SK-N-MC (cell line): ENCODE data around the gene CELSR2.

ENCODE experiments used
- DNase-seq: peaks from one replicate; pipeline ENCODE4 v3.0.0-alpha.2; 2011; ENCODE audit warnings: low read depth, low spot score
- H3K27ac ChIP-seq: fragments of 200-600 bp; sonication (generic); 2 replicates; pipeline ENCODE4 v1.5.1; 2016; ENCODE audit warnings: mixed run types
- H3K36me3 ChIP-seq: fragments of 200-600 bp; sonication (generic); 2 replicates; pipeline ENCODE4 v1.6.1; 2017; ENCODE audit warnings: antibody characterized with exemption, low read length, mixed read lengths; ENCODE audit not compliant: insufficient read depth
- H3K4me3 ChIP-seq: fragments of 200-600 bp; sonication (generic); 2 replicates; pipeline ENCODE4 v1.5.1; 2016
- H3K9ac ChIP-seq: fragments of 200-600 bp; sonication (generic); 2 replicates; pipeline ENCODE4 v1.8.0; 2017; ENCODE audit warnings: mixed run types, mixed read lengths; ENCODE audit not compliant: insufficient read length
- H3K9me3 ChIP-seq: fragments of 200-600 bp; sonication (generic); 2 replicates; pipeline ENCODE4 v1.6.1; 2017; ENCODE audit warnings: low read depth, mild to moderate bottlenecking, antibody characterized with exemption, low read length, moderate library complexity, mixed read lengths
- EZH2 ChIP-seq: fragments of 200-600 bp; sonication (generic); IDR thresholded peaks from one replicate; pipeline ENCODE4 v1.6.1; 2017; ENCODE audit warnings: antibody characterized with exemption
- FOXP2 ChIP-seq: optimal IDR thresholded peaks from 2 replicates; pipeline ENCODE3; 2011; ENCODE audit warnings: mild to moderate bottlenecking, moderate library complexity; ENCODE audit not compliant: insufficient read depth; ENCODE audit errors: extremely low read length, control extremely low read depth
- POLR2AphosphoS5 ChIP-seq: IDR thresholded peaks from 2 replicates; pipeline ENCODE4 v1.6.1; 2012; ENCODE audit warnings: mild to moderate bottlenecking, low read depth, low read length, borderline replicate concordance

CELSR2 gene

DNA sequence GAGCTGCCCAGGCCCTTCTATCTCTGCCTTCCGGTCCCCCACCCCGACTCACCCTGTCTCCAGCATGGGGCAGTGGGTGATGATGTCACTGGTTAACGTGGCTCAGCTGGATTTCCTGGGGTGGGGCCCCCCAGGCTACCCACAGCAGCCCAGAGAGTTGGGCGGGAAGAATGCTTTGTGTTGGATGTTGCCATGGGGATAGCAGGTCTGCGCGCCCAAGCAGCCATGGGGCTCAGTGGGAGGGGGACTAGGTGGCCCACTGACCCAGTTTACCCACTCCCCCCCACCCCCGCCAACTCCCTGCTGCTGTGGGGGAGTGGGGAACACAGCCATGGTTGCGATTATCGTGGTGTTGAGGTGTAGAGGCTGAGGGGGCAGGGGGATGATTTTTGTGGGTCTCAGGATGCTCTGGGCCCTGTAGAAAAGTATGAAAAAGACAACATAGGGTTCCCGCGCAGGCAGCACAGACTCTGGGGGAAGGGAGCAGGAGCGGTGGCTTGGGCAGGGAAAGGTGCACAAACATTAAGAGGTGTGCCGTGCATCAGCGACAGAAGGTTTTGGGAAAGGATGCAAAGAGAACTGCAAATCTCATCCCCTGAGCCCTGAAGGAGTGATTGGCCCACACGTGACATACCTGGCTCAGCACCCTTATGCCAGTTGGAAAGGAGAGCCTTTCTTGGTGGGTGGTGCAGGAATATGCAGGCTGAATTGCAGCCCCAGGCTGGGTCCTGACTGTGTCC, 8.5 kb downstream of the CELSR2 start:
- no peak for DNase-seq
- Histone ChIP-seq H3K36me3 (peaks cover 3% of the 10 kb centered on the region; the same call in 1 of the 2 replicates), H3K27ac (no peak overlapping the region)

DNA sequence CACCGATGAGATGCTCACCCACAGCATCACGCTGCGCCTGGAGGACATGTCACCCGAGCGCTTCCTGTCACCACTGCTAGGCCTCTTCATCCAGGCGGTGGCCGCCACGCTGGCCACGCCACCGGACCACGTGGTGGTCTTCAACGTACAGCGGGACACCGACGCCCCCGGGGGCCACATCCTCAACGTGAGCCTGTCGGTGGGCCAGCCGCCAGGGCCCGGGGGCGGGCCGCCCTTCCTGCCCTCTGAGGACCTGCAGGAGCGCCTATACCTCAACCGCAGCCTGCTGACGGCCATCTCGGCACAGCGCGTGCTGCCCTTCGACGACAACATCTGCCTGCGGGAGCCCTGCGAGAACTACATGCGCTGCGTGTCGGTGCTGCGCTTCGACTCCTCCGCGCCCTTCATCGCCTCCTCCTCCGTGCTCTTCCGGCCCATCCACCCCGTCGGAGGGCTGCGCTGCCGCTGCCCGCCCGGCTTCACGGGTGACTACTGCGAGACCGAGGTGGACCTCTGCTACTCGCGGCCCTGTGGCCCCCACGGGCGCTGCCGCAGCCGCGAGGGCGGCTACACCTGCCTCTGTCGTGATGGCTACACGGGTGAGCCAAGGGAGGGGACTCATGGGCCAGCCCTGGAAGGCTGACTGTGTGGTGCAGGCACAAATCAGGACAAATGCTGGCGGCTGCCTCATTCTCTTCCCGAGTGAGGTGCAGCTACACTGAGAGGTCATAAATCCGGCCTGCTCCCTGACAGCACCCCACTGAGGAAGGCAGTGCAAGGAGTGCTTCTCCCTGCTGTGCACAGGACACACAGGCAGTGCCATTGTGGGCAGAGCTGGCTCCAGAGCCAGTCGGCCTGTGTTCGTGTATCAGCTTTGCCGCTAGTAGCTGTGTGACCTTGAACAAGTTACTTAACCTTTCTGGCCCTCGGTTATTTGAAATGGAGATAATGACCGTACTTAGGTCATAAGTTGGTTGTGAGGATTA, 9.4 kb downstream of the CELSR2 start:
- H3K27ac ChIP-seq, result no peak overlapping the region
- no peak overlapping the region for H3K4me3 ChIP-seq
- TF ChIP-seq FOXP2 (no peak), EZH2 (no peak), POLR2AphosphoS5 (no peak)
- no peak overlapping the region for H3K9ac ChIP-seq
- H3K9me3 ChIP-seq, result no peaks in the 10 kb centered on the region
- H3K36me3 ChIP-seq, result peaks cover 3% of the 10 kb centered on the region; the same call in 1 of the 2 replicates
- DNase-seq, result no peak

More for the DNA sequence above, 8.5 kb downstream of the CELSR2 start:
- Histone ChIP-seq H3K9me3 (no peaks in the 10 kb centered on the region), H3K9ac (no peak overlapping the region), H3K4me3 (no peak overlapping the region)
- TF ChIP-seq POLR2AphosphoS5 (no peak), EZH2 (no peak), FOXP2 (no peak)

DNA sequence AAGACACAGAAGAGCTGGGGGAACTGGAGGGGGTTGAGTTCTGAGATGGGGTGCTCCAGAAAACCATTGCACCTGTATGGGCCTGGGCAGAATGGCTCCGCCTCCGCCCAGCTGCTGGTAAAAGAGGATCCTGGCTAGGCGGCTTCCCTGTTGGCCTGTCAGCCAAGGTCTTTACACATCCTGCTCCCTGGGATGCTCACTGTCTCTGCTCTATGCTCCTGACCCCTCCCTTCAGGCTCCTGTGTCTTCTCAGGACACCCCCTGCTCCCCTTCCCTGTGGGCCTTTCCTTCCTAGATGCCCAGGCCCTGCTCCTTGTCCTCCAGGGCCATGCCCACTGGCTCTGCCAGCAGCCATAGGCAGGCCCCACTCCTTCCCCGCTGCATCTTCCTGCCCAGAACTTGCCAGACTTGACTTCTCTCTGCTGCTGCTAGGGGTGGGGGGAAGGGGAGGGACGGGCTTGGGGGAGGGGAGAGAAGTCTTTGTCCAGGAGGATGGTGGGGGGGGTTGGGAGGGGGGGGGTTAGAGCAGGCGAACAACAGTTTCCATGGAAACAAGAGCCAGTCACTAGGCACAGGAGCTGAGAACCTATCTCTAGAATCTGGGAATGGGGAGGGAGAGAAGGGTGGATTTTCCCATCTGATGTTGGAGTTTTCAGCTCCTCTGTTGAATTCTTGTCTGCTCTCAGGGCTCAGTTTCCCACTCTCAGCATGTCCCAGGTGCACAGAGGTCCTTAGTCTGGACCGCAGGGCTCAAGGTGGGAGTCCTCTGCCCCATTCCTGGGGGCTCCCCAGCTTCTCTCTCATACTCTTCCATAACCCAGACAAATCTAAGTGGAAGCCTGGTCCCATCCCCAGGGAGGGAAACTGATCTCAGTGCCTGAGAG, 10.6 kb downstream of the CELSR2 start:
- TF ChIP-seq POLR2AphosphoS5 (no peak), EZH2 (no peak), FOXP2 (no peak)
- Histone ChIP-seq H3K9ac (no peak overlapping the region), H3K9me3 (no peaks in the 10 kb centered on the region), H3K36me3 (peaks cover 3% of the 10 kb centered on the region; the same call in 1 of the 2 replicates), H3K4me3 (no peak overlapping the region), H3K27ac (no peak overlapping the region)
- no peak for DNase-seq

DNA sequence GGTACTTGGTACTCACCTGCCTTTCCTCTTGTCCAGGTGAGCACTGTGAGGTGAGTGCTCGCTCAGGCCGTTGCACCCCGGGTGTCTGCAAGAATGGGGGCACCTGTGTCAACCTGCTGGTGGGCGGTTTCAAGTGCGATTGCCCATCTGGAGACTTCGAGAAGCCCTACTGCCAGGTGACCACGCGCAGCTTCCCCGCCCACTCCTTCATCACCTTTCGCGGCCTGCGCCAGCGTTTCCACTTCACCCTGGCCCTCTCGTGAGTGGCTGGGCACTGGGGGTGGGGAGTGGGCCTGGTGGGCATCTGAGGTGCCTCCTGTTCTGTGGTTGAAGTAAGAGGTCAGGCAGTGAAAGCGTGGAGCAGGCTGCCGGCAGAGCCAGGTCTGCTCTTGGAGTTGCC, 11.7 kb downstream of the CELSR2 start:
- no peak overlapping the region for H3K4me3 ChIP-seq
- no peak overlapping the region for H3K9ac ChIP-seq
- peaks cover 3% of the 10 kb centered on the region; the same call in 1 of the 2 replicates for H3K36me3 ChIP-seq
- DNase-seq, result no peak
- no peak overlapping the region for H3K27ac ChIP-seq
- TF ChIP-seq POLR2AphosphoS5, result no peak
- TF ChIP-seq FOXP2, result no peak
- H3K9me3 ChIP-seq, result no peaks in the 10 kb centered on the region

DNA sequence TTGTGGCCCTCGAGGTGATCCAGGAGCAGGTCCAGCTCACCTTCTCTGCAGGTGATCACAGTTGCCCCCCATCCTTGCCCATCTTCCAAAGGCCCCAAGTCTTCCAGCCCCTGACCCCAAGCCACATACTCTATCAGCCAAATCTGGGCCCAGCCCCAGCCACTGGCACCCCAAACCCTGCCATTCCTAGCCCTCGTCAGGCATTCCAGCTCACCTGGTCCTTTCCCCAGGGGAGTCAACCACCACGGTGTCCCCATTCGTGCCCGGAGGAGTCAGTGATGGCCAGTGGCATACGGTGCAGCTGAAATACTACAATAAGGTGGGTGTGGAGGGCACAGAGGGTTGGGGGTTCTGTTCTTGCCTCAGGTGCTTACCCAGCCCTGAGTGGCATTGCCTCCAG, 12.2 kb downstream of the CELSR2 start:
- H3K27ac ChIP-seq, result no peak overlapping the region
- H3K9ac ChIP-seq, result no peak overlapping the region
- no peak overlapping the region for H3K4me3 ChIP-seq
- H3K9me3 ChIP-seq, result no peaks in the 10 kb centered on the region
- TF ChIP-seq EZH2 (no peak), POLR2AphosphoS5 (no peak), FOXP2 (no peak)
- peaks cover 3% of the 10 kb centered on the region; the same call in 1 of the 2 replicates for H3K36me3 ChIP-seq
- no peak for DNase-seq

DNA sequence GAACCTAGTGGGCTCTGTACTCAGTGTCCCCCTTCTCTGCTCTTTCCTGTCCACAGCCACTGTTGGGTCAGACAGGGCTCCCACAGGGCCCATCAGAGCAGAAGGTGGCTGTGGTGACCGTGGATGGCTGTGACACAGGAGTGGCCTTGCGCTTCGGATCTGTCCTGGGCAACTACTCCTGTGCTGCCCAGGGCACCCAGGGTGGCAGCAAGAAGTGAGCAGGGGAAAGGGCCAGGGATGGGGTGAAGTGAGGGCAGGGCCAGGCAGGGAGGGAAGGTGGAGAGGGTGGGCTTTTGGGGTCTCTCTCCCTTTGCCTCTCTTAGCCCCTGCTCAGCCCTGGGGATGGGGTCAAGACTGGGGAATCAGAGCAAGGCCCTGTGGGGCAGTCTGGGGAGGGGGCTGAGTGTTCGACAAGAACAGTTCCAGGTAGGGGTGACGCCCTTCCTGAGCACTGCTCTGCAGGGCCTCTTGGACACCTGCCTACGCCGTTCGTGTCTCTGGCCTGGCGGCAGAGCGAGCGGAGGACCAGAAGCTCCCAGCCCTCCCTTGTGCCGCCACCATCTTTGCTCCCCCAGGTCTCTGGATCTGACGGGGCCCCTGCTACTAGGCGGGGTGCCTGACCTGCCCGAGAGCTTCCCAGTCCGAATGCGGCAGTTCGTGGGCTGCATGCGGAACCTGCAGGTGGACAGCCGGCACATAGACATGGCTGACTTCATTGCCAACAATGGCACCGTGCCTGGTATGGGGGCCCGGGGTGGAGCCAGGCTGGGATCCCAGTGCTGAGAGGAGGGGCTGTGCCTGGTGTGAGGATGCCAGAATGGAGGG, 13.1 kb downstream of the CELSR2 start:
- TF ChIP-seq POLR2AphosphoS5 (no peak), FOXP2 (no peak), EZH2 (no peak)
- H3K36me3 ChIP-seq, result peaks cover 3% of the 10 kb centered on the region; the same call in 1 of the 2 replicates
- H3K9ac ChIP-seq, result no peak overlapping the region
- no peak for DNase-seq
- no peak overlapping the region for H3K27ac ChIP-seq
- no peaks in the 10 kb centered on the region for H3K9me3 ChIP-seq
- H3K4me3 ChIP-seq, result no peak overlapping the region

DNA sequence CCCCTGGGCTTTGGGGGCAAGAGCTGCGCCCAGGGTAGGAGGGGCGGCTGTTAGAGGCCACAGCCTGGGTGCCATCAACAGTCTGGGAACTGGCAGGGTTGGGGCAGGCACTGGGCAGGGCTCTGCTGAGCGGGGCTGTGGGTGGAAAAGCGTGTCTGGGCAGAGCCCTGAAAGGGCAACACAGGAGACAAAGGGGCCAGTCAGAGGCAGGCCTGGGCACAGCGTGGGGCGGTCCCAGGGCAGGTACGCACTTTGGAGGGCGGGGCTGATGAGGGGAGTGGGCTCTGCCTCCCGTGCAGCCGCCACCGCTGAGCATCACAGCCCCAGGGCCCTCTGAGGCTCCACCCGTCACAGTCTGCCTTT, 13.9 kb downstream of the CELSR2 start:
- Histone ChIP-seq H3K9ac (no peak overlapping the region), H3K9me3 (no peaks in the 10 kb centered on the region), H3K36me3 (peaks cover 3% of the 10 kb centered on the region; the same call in 1 of the 2 replicates), H3K27ac (no peak overlapping the region), H3K4me3 (no peak overlapping the region)
- DNase-seq, result no peak
- no peak for TF ChIP-seq POLR2AphosphoS5
- TF ChIP-seq FOXP2, result no peak
- TF ChIP-seq EZH2, result no peak
